Upper lobe of right lung (tissue), 1 donor: ENCODE measurements around the gene RBMS2. TPM values are rescaled to one million over a fixed set of nuclear protein-coding genes. Genes with fewer than 3 reads are reported as not detected.
"Not testable (repeated sequence)": the region's sequence is repeated elsewhere in the genome, so short reads cannot be mapped to it uniquely, and the experiment has no call there.

ENCODE experiments used
- ATAC-seq: fragments of 200-7000 bp; cut with Tn5 transposase; one replicate; pipeline ENCODE4 v1.9.1; 2020; ENCODE audit warnings: mild to moderate bottlenecking, moderate library complexity
- DNase-seq: peaks from one replicate; pipeline ENCODE4 v3.0.0-alpha.2; 2020
- H3K27ac ChIP-seq: fragments of 200-600 bp; one replicate; pipeline ENCODE4 v1.8.0; 2022
- H3K27me3 ChIP-seq: fragments of 200-600 bp; one replicate; pipeline ENCODE4 v1.8.0; 2022; ENCODE audit warnings: mild to moderate bottlenecking
- H3K36me3 ChIP-seq: fragments of 200-600 bp; one replicate; pipeline ENCODE4 v1.8.0; 2022
- H3K4me1 ChIP-seq: fragments of 200-600 bp; one replicate; pipeline ENCODE4 v1.8.0; 2022
- H3K4me3 ChIP-seq: fragments of 200-600 bp; one replicate; pipeline ENCODE4 v1.8.0; 2022; ENCODE audit warnings: mild to moderate bottlenecking
- H3K9me3 ChIP-seq: fragments of 200-600 bp; one replicate; pipeline ENCODE4 v1.8.0; 2022
- CTCF ChIP-seq: fragments of 200-600 bp; IDR thresholded peaks from one replicate; pipeline ENCODE4 v1.8.0; 2022; ENCODE audit warnings: antibody characterized with exemption
- intact Hi-C: fragments of 100-400 bp; cut with DNase I; formaldehyde crosslinking; loops from one replicate; pipeline ENCODE4 v1.11.0; 2022
- total RNA-seq: library from RNA; stranded (reverse); fragmentation: NEBNext Ultra II Directional; extraction: Animal tissue kit (Norgen Biotek cat#: 25700); gene quantifications from one replicate; pipeline ENCODE4 v1.2.1, GENCODE V29; 2021
- donor health status: DM: no; HTN: yes; CAD: no; lungs with severe emphysema.

The RBMS2 gene
- total RNA-seq, 1 donor from 2014 or later, result 142 TPM

- no peaks in the 10 kb centered on the region for H3K9me3 ChIP-seq
- no peak for ATAC-seq
- H3K4me1 ChIP-seq, result no peaks in the 10 kb centered on the region
- H3K36me3 ChIP-seq, result no peaks in the 10 kb centered on the region
- H3K4me3 ChIP-seq, result no peak overlapping the region
- DNase-seq, result no peak
- intact Hi-C loops, result loop anchor here (5.0 kb wide), 1 partner anchor 62 kb away; no protein-coding TSS in a partner anchor
- H3K27ac ChIP-seq, result no peak overlapping the region
- no peak for TF ChIP-seq CTCF
- H3K27me3 ChIP-seq, result no peaks in the 10 kb centered on the region
These were observed 10.8 kb upstream of the RBMS2 start for GRCh38 chr12:56510786-56511185.

DNA sequence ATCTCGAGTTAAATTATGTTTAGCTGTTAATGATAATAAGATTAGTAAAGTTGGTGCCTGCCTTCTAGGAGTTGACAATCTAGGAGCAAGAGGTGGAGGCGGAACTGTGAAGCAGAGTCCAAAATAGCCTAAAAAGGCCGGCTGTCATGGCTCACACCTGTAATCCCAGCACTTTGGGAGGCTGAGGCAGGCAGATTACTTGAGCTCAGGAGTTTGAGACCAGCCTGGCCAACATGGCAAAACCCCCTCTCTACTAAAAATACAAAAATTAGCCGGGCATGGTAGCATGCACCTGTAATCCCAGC is 7.7 kb upstream of the RBMS2 start:
- ATAC-seq, H3K27me3 ChIP-seq, H3K27ac ChIP-seq, H3K4me1 ChIP-seq, H3K4me3 ChIP-seq, H3K9me3 ChIP-seq, DNase-seq, H3K36me3 ChIP-seq: not testable (repeated sequence)
- intact Hi-C loops, result loop anchor here (5.0 kb wide), 1 partner anchor 58 kb away; no protein-coding TSS in a partner anchor

DNA sequence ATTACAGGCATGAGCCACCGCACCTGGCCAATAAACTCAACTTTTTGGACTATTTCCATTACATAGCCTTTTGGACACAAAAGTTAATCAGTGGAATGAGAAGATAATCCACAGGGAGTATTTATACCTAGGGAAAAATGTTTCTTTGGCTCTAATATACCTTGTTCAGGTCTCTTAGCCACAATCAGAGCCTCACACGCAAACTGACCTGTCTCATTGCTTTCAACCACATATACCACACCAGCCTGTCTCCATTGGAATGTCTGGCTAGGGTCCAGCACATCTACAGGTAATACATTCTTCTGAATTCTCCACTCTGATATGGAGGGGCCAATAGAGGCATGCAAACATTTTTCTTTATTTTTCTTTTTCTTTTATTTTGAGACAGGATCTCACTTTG is 3.8 kb upstream of the RBMS2 start:
- intact Hi-C loops, result no loop called here
- peaks cover 27% of the 10 kb centered on the region for H3K4me1 ChIP-seq
- ATAC-seq (no peak), DNase-seq (no peak)
- no peaks in the 10 kb centered on the region for H3K36me3 ChIP-seq
- no peaks in the 10 kb centered on the region for H3K27me3 ChIP-seq
- H3K9me3 ChIP-seq, result no peaks in the 10 kb centered on the region
- no peak overlapping the region for H3K4me3 ChIP-seq
- H3K27ac ChIP-seq, result no peak overlapping the region
- TF ChIP-seq CTCF, result no peak

GRCh38 chr12:56518570-56518969 is 3.0 kb upstream of the RBMS2 start:
- H3K9me3 ChIP-seq, result no peaks in the 10 kb centered on the region
- no peak for DNase-seq
- TF ChIP-seq CTCF, result no peak
- no peak overlapping the region for H3K27ac ChIP-seq
- intact Hi-C loops, result no loop called here
- H3K4me1 ChIP-seq, result peaks cover 30% of the 10 kb centered on the region
- no peaks in the 10 kb centered on the region for H3K36me3 ChIP-seq
- ATAC-seq, result no peak
- H3K4me3 ChIP-seq, result no peak overlapping the region
- H3K27me3 ChIP-seq, result no peaks in the 10 kb centered on the region

GRCh38 chr12:56520048-56520447 is 1.6 kb upstream of the RBMS2 start:
- no peaks in the 10 kb centered on the region for H3K27me3 ChIP-seq
- no peaks in the 10 kb centered on the region for H3K9me3 ChIP-seq
- peak overlapping the region; percentile 78 for H3K4me3 ChIP-seq
- no peak for TF ChIP-seq CTCF
- H3K4me1 ChIP-seq, result peaks cover 37% of the 10 kb centered on the region
- peak; percentile 32 for ATAC-seq
- no peaks in the 10 kb centered on the region for H3K36me3 ChIP-seq
- intact Hi-C loops, result no loop called here
- peak overlapping the region; percentile 91 for H3K27ac ChIP-seq
- DNase-seq, result no peak

GRCh38 chr12:56520506-56520905 is 1.1 kb upstream of the RBMS2 start:
- intact Hi-C loops, result no loop called here
- Histone ChIP-seq H3K27ac (peak overlapping the region; percentile 91), H3K4me3 (peak overlapping the region; percentile 78), H3K4me1 (peaks cover 42% of the 10 kb centered on the region), H3K27me3 (no peaks in the 10 kb centered on the region), H3K36me3 (no peaks in the 10 kb centered on the region), H3K9me3 (no peaks in the 10 kb centered on the region)
- no peak for TF ChIP-seq CTCF
- ATAC-seq (peak; percentile 25), DNase-seq (no peak)
